Neural progenitor cell (in vitro differentiated cells): Measurements from ENCODE around the gene KAT2B.

Experiments
- CTCF ChIP-seq: fragments of 200-600 bp; sonication (generic); IDR thresholded peaks from 2 replicates; pipeline ENCODE4 v1.5.1; 2017; ENCODE audit warnings: antibody characterized with exemption, mild to moderate bottlenecking
- EZH2 ChIP-seq: fragments of 200-600 bp; sonication (generic); IDR thresholded peaks from 2 replicates; pipeline ENCODE4 v1.6.1; 2017; ENCODE audit warnings: antibody characterized with exemption, mild to moderate bottlenecking, moderate library complexity
- EZH2phosphoT487 ChIP-seq: fragments of 200-600 bp; sonication (generic); IDR thresholded peaks from 2 replicates; pipeline ENCODE4 v1.6.1; 2017; ENCODE audit warnings: antibody characterized with exemption

- no peak for TF ChIP-seq CTCF
- no peak for TF ChIP-seq EZH2
- TF ChIP-seq EZH2phosphoT487: no peak
These were observed 15.0 kb downstream of the KAT2B start for GRCh38 chr3:20055020-20055775.
